OCI-LY3 (cell line): ENCODE measurements around the gene CDH8.

Experiments used
- EZH2phosphoT487 ChIP-seq: fragments of 200-600 bp; shearing (Covaris generic); IDR thresholded peaks from 2 replicates; pipeline ENCODE4 v1.6.1; 2018; ENCODE audit warnings: antibody characterized with exemption, mixed run types, low read depth
- TF ChIP-seq, protein P1 (sequence below): fragments of 200-600, 300-600 bp; sonication (generic); IDR thresholded peaks from 2 replicates; pipeline ENCODE4 v1.5.1; 2014; ENCODE audit warnings: antibody characterized with exemption, low read length, low read depth

DNA sequence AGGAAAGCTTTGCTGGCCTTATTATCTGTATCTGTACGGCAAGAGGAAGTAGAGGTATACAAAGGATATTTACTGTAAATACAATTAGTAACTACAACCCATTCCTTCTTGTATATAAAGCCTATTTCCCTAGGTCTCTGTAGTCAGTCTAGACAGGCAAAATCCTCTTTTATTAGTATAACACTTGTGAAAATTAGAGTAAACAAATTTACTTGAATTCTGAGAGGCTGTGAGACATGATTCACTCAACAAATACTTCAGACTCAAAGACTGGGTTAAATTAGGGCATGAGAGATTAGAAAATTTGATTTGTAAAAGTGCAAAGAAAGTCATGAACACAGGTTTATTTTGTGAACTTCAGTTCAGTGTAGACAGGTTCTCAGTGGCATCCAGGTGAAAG, 30.9 kb upstream of the CDH8 start:
- TF ChIP-seq, protein P1, sequence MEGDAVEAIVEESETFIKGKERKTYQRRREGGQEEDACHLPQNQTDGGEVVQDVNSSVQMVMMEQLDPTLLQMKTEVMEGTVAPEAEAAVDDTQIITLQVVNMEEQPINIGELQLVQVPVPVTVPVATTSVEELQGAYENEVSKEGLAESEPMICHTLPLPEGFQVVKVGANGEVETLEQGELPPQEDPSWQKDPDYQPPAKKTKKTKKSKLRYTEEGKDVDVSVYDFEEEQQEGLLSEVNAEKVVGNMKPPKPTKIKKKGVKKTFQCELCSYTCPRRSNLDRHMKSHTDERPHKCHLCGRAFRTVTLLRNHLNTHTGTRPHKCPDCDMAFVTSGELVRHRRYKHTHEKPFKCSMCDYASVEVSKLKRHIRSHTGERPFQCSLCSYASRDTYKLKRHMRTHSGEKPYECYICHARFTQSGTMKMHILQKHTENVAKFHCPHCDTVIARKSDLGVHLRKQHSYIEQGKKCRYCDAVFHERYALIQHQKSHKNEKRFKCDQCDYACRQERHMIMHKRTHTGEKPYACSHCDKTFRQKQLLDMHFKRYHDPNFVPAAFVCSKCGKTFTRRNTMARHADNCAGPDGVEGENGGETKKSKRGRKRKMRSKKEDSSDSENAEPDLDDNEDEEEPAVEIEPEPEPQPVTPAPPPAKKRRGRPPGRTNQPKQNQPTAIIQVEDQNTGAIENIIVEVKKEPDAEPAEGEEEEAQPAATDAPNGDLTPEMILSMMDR, result no peak
- TF ChIP-seq EZH2phosphoT487, result no peak
